ENCODE data around the gene LOXL3.
A peak's percentile ranks its signal among the peaks of the same experiment; 100 is the strongest.
"Not testable (repeated sequence)": the region's sequence is repeated elsewhere in the genome, so short reads cannot be mapped to it uniquely, and the experiment has no call there.

The LOXL3 gene

DNA sequence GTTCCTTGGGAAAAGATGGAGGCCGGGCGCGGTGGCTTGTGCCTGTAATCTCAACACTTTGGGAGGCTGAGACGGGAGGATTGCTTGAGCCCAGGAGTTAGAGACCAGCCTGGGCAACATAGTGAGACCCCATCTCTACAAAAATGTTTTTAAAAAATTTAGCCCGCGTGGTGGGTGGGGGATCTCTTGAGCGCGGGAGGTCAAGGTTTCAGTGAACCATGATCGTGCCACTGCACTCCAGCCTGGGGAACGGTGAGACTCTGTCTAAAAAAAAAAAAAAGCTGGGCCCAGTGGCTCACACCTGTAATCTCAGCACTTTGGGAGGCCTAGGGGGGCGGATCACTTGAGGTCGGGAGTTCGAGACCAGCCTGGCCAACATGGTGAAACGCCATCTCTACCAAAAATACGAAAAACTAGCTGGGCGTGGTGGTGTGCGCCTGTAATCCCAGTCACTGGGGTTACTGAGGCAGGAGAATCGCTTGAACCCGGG is 70.0 kb downstream of the LOXL3 start:
- not testable (repeated sequence) for DNase-seq

DNA sequence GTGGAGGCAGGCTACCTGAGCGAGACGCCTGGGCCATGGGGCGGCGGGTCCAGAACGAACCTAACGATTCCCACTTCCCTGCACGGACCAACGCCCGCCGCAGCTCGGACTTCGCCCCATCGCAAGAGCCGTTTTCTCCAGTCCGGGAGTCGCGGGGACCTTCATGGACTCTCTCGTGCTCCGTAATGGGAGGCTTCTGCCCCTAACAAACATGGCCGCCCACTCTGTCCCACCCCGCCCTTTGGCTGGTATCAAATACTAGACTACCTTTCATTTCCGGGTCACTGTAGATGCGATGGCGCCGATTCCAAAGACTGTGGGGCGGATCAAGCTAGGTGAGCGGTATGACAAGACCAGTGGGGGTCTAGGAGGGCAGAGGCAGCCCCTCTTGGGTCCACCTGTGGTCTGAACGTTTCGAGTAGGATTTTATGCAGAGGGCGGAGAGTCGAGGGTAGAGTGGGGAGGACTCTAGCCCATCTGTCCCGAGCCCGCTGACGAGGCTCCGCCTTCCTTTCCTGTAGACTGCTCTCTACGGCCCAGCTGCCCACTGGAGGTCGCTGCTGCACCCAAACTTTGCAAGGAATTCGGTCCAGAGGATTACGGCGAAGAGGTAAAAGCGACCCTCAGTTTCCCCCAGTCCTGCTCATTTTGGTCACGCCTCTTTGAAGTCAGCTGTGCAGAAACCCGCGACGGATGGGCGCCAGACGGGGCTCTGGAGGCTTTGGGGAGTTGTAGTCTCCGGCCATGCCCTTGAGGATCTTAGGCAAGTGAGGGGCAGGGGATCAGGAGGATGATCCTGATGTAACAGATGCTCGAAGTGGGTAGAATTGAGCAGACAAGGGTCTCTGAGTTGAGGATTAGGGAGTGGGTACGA is 70.7 kb downstream of the LOXL3 start, which contains the start of the genes CCDC142 and TTC31:
CCDC142 (minus strand) TSS at position 198 of the 874 bp plus-strand sequence; CDS start at position 37, 161 bp downstream.
TTC31 (plus strand) TSS at position 281 of the 874 bp plus-strand sequence; CDS start at position 296, 15 bp downstream.
- peak; percentile 82 to 89 for DNase-seq

All from stimulated activated CD4-positive, alpha-beta T cell treated with anti-CD3 and anti-CD28 coated beads, Interleukin-2, amount 100 ng/mL, for 48 hours (primary cell).